HG02884 (cell line): ENCODE data around the gene IRX4.

Source experiments
- ATAC-seq: cut with Tn5 transposase; IDR thresholded peaks from one replicate; pipeline ENCODE4 v1.9.1; 2021; ENCODE audit warnings: mild to moderate bottlenecking, moderate library complexity; ENCODE audit not compliant: unreplicated experiment

IRX4 gene

DNA sequence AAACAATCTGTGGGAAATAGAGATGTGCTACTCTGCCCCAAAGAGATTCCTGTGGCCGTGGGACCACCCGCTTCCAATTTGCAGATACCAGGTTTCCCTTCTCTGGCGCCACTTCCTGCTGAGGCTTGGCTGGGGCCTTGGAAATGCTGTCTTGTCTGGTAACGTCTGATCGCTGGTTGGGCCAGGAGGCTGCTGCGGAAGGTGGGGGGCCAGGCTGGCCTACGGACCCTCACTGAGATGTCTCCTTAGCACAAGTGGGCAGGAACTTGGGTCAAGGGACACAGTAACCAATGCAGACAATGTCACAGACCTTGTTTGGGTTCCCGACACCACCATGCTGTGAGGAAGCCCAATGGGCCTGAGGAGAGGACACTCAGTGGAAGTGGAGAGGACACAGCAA lies 31.7 kb upstream of the IRX4 start:
- no peak for ATAC-seq

DNA sequence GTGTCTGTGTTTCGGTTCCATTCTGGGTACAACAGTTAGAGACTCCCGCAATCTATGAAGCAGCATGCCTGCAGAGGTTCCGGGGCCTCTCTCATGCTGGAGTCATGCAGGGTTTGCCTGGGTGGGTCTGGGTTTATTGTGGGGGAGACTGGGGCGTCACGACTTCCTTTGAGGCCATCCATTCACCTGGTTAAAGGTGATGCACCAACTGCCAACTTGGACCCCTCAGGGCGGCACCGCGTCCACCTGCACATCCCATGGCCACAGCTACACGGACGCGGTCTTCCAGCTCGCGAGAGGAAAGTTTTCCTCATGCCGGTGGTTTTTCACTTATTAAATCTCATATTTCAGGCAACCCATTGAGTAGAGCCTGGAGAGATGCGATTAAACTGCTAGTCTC lies 30.9 kb upstream of the IRX4 start:
- no peak for ATAC-seq

DNA sequence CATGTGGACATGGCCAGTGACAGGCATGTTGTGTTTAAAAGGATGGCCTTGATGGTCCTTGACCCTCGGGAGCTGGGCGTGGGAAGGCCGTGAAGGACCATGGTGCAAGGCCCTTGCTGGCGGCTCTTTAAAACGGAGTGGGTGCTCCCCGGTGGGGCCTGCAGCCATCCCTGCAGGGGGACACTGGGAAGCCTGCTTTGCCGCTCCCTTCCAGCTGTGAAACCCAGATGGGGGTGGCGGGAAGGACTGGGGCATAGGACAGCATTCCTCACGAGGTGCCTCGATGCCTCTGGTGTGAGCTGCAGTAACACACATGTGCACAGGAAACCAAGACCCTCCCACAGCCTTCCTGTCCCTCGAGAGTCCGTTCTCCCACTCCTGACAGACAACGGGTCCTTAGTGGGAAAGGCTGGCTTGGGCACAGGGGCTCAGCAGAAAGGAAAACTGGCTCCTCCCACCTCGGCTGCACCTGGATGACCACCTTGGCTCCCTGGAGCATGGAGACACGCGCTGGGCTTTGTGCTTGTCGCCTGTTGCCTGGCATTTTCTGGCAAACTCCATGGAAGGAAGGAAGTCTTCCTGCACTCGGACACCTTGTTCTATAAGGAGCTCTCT lies 30.3 kb upstream of the IRX4 start:
- no peak for ATAC-seq

GRCh38 chr5:1911773-1912235 lies 29.1 kb upstream of the IRX4 start:
- no peak for ATAC-seq

- no peak for ATAC-seq
Observed at GRCh38 chr5:1910861-1911772, 28.4 kb upstream of the IRX4 start.

- ATAC-seq, result no peak
Observed at GRCh38 chr5:1910081-1910760, 27.5 kb upstream of the IRX4 start.

- no peak for ATAC-seq
Observed at GRCh38 chr5:1909346-1909985, 26.7 kb upstream of the IRX4 start.

DNA sequence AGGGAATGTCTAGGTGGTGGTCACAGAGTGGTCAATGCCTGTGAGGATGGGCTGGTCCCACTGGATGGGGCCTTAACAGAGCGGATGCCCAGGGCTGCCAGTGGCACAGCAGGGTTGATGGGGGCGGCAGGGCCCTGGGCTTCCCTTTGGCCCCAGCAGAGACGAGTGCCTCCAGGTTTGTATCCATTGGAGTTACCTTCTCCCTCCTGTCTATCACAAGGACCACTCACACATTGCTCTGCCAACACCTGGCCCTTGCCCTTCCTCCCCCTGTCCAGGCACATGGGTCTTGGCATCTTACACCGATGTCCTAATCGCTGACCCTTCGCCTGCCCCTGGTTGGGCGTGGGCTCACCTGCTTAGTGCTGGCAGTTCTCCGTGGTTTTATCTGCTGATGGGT lies 26.2 kb upstream of the IRX4 start:
- ATAC-seq, result no peak

DNA sequence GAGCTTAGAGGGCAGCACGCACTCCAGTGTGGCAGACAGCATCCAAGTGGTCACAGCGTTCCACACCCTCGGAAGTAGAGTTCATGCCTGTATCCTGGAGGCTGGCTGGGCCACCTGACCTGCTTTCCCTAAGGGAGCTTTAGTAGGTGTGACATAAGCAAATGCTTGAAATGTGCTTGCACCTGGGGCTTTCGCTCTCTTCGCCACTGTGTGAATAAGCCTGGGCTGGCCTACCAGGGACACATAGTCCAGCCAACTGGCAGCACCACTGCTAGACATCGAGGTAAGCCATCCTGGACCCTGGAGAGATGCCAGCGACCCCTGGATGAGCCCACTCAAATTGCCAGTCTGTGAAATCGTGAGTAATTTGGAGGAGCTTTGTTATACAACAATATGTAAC lies 24.9 kb upstream of the IRX4 start:
- no peak for ATAC-seq

- ATAC-seq, result no peak
Observed at GRCh38 chr5:1905108-1905507, 22.4 kb upstream of the IRX4 start.

GRCh38 chr5:1901983-1902382 lies 19.3 kb upstream of the IRX4 start:
- no peak for ATAC-seq

- no peak for ATAC-seq
Observed at GRCh38 chr5:1901061-1901460, 18.3 kb upstream of the IRX4 start.

DNA sequence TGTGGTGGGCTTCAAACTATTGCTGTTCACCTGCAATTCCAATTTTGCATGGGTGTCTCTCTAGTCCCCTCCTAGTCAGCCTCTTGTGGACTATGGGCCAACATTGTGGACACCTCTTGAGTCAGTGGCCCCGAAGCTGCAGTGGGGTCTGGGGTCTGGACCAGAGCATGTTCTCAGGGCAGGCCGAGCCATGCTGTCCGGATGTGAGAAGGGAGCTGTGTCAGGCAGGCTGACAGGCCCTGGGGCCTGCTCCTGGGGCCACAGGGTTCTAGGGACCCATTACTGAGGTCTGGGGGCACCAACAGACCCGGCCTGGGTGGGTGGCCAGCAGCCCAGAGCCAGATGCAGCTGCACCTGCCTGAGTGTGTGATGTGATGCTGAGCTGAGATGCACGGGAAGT lies 16.5 kb upstream of the IRX4 start:
- ATAC-seq, result no peak

DNA sequence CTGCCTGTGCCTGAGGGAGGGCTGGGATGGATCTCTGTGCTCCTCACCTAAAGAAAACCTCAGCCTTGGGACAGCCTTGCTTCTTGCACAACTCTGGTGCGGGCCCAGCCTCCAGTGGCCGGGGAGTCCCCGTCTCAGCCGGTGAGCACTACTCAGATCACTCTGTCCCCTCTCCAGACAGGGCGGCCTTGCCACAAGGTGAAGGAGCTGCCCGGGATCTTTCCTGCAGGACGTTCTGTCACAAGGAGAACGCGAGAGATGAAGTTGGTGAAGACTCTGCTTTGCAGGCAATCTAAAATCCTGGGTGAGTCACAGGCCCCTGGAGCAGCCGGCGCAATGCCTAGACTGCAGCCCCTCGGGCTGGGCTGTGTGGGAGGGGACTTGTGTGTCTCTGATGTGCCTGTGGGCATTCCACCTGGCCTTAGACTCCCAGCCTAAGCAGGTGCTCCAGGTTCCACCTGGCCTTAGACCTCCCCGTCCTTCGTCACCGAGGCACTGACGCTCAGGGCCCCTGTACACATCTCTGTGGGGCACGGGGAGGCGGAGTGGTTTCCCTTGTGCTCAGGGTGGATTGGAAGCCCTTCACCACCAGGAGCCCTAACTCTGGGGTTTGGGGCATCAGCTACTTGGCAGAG lies 15.2 kb upstream of the IRX4 start:
- ATAC-seq, result no peak

DNA sequence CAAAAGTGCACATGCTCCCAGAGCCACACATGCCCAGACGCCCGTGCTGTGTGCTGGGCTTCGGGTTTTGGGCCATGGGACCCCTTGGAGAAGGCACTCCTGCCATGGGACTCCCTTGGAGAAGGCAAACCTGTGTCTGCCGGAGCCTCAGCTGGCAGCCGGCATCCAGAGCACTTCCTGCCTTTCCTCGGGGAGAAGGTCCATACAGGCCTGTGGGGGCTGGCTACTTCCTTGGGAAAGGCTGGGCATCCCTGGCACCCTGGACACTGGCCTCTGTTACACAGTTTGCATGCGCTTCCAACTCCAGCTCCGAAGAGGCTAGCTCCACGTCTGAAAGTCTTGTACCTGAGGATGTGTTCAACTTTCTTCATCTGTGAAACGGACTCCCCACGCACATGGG lies 14.7 kb upstream of the IRX4 start:
- no peak for ATAC-seq

DNA sequence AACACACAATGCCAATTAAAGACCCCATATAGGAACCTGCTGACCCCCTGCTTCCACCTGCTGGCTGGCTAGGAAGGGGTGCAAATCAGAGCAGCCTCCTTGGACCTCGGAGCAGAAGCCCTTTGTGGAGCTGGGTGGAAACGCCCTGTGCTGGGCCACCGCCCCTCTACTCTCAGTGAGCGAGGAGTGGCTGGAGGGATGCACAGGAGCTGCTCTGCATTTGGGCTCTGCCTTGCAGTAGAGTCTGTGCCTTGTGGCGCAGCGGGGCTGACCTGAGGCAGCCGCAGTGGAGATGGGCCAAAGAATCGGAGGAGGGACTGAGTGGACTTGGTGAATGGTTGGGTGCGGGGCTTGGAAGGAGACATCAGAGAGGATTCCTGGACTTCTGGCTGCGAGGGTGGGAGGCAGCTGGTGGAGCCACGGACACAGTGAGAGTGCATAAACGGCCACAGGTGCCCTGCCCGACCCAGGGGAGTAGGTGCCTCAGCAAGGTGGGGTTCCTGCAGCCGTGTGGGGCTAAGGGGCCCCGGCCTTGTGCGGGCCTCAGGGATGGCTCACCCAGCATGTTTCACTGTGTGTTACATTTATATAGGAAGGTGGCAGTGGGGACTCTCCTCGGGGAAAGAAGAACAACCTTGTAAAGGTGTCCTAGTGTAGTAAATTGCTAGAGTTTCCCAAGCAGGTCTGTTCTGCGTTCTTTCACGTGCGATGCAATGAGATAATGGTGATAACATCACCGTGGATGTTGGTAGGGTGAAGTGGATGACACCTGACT lies 14.1 kb upstream of the IRX4 start:
- ATAC-seq, result no peak

GRCh38 chr5:1895739-1896420 lies 13.2 kb upstream of the IRX4 start:
- no peak for ATAC-seq

DNA sequence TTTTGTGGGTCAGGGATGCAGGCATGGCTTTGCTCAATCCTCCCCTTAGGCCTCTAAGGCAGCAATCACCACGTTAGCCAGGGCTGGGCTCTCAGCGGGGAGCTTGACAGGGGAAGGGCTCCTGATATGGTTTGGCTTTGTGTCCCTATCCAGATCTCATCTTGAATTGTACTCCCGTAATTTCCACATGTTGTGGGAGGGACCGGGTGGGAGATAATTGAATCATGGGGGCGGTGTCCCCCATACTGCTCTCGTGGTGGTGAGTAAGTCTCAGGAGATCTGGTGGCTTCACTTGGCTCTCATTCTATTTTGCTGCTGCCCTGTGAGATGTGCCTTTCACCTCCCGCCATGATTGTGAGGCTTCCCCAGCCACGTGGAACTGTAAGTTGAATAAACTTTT lies 11.5 kb upstream of the IRX4 start:
- ATAC-seq, result no peak

DNA sequence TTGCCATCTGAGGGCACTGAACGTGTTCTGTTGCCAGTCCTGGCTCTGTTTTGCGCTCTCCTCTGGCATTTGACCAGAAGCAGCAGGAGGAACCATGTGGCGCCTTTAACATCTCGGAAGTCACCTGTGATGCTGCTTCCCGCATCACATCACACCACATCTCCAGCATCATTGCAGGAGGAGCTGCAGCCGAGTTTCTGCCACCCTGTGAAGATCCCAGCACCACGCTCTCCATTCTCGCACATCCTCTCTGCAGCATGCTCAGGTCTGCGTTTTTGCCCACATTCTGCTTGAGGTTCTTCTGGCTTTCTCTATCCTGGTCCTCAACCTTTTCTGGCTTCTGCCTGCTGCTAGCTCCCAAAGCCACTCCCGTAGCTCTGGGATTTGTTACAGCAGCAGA lies 11.0 kb upstream of the IRX4 start:
- ATAC-seq, result no peak
